Measurements from ENCODE around the gene PLAC1.

The PLAC1 gene

GRCh38 chrX:134632355-134632754 lies 25.9 kb downstream of the PLAC1 start:
- in situ Hi-C loops (cut with MboI; ENCODE audit: low sequenced_read_pairs), result no loop called here

- in situ Hi-C loops (cut with MboI; ENCODE audit: low sequenced_read_pairs), result no loop called here
Observed at GRCh38 chrX:134631426-134632346, 26.6 kb downstream of the PLAC1 start.

- in situ Hi-C loops (cut with MboI; ENCODE audit: low sequenced_read_pairs), result no loop called here
Observed at GRCh38 chrX:134628663-134629062, 29.6 kb downstream of the PLAC1 start.

GRCh38 chrX:134626434-134626833 lies 31.8 kb downstream of the PLAC1 start:
- in situ Hi-C loops (cut with MboI; ENCODE audit: low sequenced_read_pairs), result no loop called here

GRCh38 chrX:134625315-134625718 lies 33.0 kb downstream of the PLAC1 start:
- in situ Hi-C loops (cut with MboI; ENCODE audit: low sequenced_read_pairs), result no loop called here

- in situ Hi-C loops (cut with MboI; ENCODE audit: low sequenced_read_pairs), result no loop called here
Observed at GRCh38 chrX:134624046-134624430, 34.2 kb downstream of the PLAC1 start.

GRCh38 chrX:134623293-134624045 lies 34.8 kb downstream of the PLAC1 start:
- in situ Hi-C loops (cut with MboI; ENCODE audit: low sequenced_read_pairs), result no loop called here

- in situ Hi-C loops (cut with MboI; ENCODE audit: low sequenced_read_pairs), result no loop called here
Observed at GRCh38 chrX:134622813-134623185, 35.5 kb downstream of the PLAC1 start.

- in situ Hi-C loops (cut with MboI; ENCODE audit: low sequenced_read_pairs), result no loop called here
Observed at GRCh38 chrX:134622056-134622812, 36.0 kb downstream of the PLAC1 start.

- in situ Hi-C loops (cut with MboI; ENCODE audit: low sequenced_read_pairs), result no loop called here
Observed at GRCh38 chrX:134619838-134620237, 38.4 kb downstream of the PLAC1 start.

- in situ Hi-C loops (cut with MboI; ENCODE audit: low sequenced_read_pairs), result no loop called here
Observed at GRCh38 chrX:134613396-134613795, 44.9 kb downstream of the PLAC1 start.

GRCh38 chrX:134608153-134608552 lies 50.1 kb downstream of the PLAC1 start:
- in situ Hi-C loops (cut with MboI; ENCODE audit: low sequenced_read_pairs), result no loop called here

- in situ Hi-C loops (cut with MboI; ENCODE audit: low sequenced_read_pairs), result no loop called here
Observed at GRCh38 chrX:134607523-134607922, 50.7 kb downstream of the PLAC1 start.

GRCh38 chrX:134604701-134605311 lies 53.5 kb downstream of the PLAC1 start:
- in situ Hi-C loops (cut with MboI; ENCODE audit: low sequenced_read_pairs), result no loop called here

GRCh38 chrX:134603806-134604700 lies 54.2 kb downstream of the PLAC1 start:
- in situ Hi-C loops (cut with MboI; ENCODE audit: low sequenced_read_pairs), result no loop called here

- in situ Hi-C loops (cut with MboI; ENCODE audit: low sequenced_read_pairs), result no loop called here
Observed at GRCh38 chrX:134602410-134602809, 55.9 kb downstream of the PLAC1 start.

GRCh38 chrX:134601240-134601765 lies 57.0 kb downstream of the PLAC1 start:
- in situ Hi-C loops (cut with MboI; ENCODE audit: low sequenced_read_pairs), result no loop called here

GRCh38 chrX:134600714-134601113 lies 57.6 kb downstream of the PLAC1 start:
- in situ Hi-C loops (cut with MboI; ENCODE audit: low sequenced_read_pairs), result no loop called here

- in situ Hi-C loops (cut with MboI; ENCODE audit: low sequenced_read_pairs), result no loop called here
Observed at GRCh38 chrX:134599184-134599914, 58.9 kb downstream of the PLAC1 start.
